ENCODE measurements around the gene NLRP12.

GRCh38 chr19:53823380-53824120 is 564 bp downstream of the NLRP12 start:
- TF ChIP-seq, protein P1, sequence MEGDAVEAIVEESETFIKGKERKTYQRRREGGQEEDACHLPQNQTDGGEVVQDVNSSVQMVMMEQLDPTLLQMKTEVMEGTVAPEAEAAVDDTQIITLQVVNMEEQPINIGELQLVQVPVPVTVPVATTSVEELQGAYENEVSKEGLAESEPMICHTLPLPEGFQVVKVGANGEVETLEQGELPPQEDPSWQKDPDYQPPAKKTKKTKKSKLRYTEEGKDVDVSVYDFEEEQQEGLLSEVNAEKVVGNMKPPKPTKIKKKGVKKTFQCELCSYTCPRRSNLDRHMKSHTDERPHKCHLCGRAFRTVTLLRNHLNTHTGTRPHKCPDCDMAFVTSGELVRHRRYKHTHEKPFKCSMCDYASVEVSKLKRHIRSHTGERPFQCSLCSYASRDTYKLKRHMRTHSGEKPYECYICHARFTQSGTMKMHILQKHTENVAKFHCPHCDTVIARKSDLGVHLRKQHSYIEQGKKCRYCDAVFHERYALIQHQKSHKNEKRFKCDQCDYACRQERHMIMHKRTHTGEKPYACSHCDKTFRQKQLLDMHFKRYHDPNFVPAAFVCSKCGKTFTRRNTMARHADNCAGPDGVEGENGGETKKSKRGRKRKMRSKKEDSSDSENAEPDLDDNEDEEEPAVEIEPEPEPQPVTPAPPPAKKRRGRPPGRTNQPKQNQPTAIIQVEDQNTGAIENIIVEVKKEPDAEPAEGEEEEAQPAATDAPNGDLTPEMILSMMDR (IDR thresholded peaks at IDR 0.05), result no peak
- TF ChIP-seq POLR2A (IDR thresholded peaks at IDR 0.05) (no peak), EP300 (IDR thresholded peaks at IDR 0.05) (no peak)

Data from upper lobe of left lung (tissue), 4 donors.